H1 (cell line): ENCODE measurements around the gene RMND5A. TPM values are rescaled to one million over a fixed set of nuclear protein-coding genes. Genes with fewer than 3 reads are reported as not detected.
A peak's percentile ranks its signal among the peaks of the same experiment; 100 is the strongest.

Experiments
- BACH1 ChIP-seq: IDR thresholded peaks from 2 replicates; pipeline ENCODE4 v1.6.1; 2012; ENCODE audit warnings: low read length, improper control_type of control experiment
- CHD1 ChIP-seq: IDR thresholded peaks from 2 replicates; pipeline ENCODE4 v1.6.1; 2012; ENCODE audit warnings: low read depth, low read length, improper control_type of control experiment
- CTBP2 ChIP-seq: IDR thresholded peaks from 2 replicates; pipeline ENCODE4 v1.7.0; 2011; ENCODE audit warnings: borderline replicate concordance, mild to moderate bottlenecking, moderate library complexity, mixed read lengths, low read length; ENCODE audit not compliant: insufficient read depth, insufficient read length
- GABPA ChIP-seq: IDR thresholded peaks from 2 replicates; pipeline ENCODE4 v1.6.1; 2011; ENCODE audit warnings: mild to moderate bottlenecking, low read length, moderate library complexity, borderline replicate concordance; ENCODE audit not compliant: insufficient read depth
- HDAC6 ChIP-seq: IDR thresholded peaks from one replicate; pipeline ENCODE4 v1.7.1; 2012; ENCODE audit warnings: low read depth, mild to moderate bottlenecking, inconsistent platforms, low read length, moderate library complexity
- JUN ChIP-seq: IDR thresholded peaks from 2 replicates; pipeline ENCODE4 v1.6.1; 2011; ENCODE audit warnings: low read depth, mild to moderate bottlenecking, improper control_type of control experiment, low read length
- KDM1A ChIP-seq: fragments of 200-600, 300-600 bp; sonication (generic); IDR thresholded peaks from 2 replicates; pipeline ENCODE4 v1.7.1; 2016; ENCODE audit warnings: mild to moderate bottlenecking, low read length, borderline replicate concordance
- MAFK ChIP-seq: IDR thresholded peaks from 2 replicates; pipeline ENCODE4 v1.6.1; 2012; ENCODE audit warnings: low read depth, mild to moderate bottlenecking, improper control_type of control experiment, low read length
- POLR2AphosphoS5 ChIP-seq: IDR thresholded peaks from 2 replicates; pipeline ENCODE4 v1.6.1; 2011; ENCODE audit warnings: low read depth, low read length
- POU5F1 ChIP-seq: IDR thresholded peaks from 2 replicates; pipeline ENCODE4 v1.6.1; 2011; ENCODE audit warnings: low read depth, mild to moderate bottlenecking, low read length, moderate library complexity
- RFX5 ChIP-seq: IDR thresholded peaks from 2 replicates; pipeline ENCODE4 v1.6.1; 2011; ENCODE audit warnings: low read depth, low read length, improper control_type of control experiment, borderline replicate concordance
- RXRA ChIP-seq: IDR thresholded peaks from 2 replicates; pipeline ENCODE4 v1.6.1; 2011; ENCODE audit warnings: low read depth, mild to moderate bottlenecking, low read length, moderate library complexity; ENCODE audit not compliant: insufficient read depth
- SAP30 ChIP-seq: fragments of 300-600 bp; sonication (generic); IDR thresholded peaks from 2 replicates; pipeline ENCODE4 v1.7.1; 2012; ENCODE audit warnings: low read length, moderate library complexity, mild to moderate bottlenecking, inconsistent platforms; ENCODE audit not compliant: insufficient read depth, insufficient replicate concordance
- SIRT6 ChIP-seq: IDR thresholded peaks from one replicate; pipeline ENCODE4 v1.7.1; 2012; ENCODE audit warnings: low read length, inconsistent platforms
- SIX5 ChIP-seq: IDR thresholded peaks from 2 replicates; pipeline ENCODE4 v1.6.1; 2011; ENCODE audit warnings: mild to moderate bottlenecking, low read depth, low read length
- SP4 ChIP-seq: IDR thresholded peaks from 2 replicates; pipeline ENCODE4 v1.6.1; 2012; ENCODE audit warnings: low read length, inconsistent platforms
- SRF ChIP-seq: IDR thresholded peaks from 2 replicates; pipeline ENCODE4 v1.6.1; 2011; ENCODE audit warnings: mild to moderate bottlenecking, low read depth, low read length, moderate library complexity
- TAF1 ChIP-seq: IDR thresholded peaks from 2 replicates; pipeline ENCODE4 v1.6.1; 2011; ENCODE audit warnings: mild to moderate bottlenecking, low read depth, low read length
- TCF12 ChIP-seq: IDR thresholded peaks from 2 replicates; pipeline ENCODE4 v1.6.1; 2011; ENCODE audit warnings: low read depth, mild to moderate bottlenecking, low read length
- YY1 ChIP-seq: IDR thresholded peaks from 2 replicates; pipeline ENCODE4 v1.6.1; 2011; ENCODE audit warnings: low read depth, mild to moderate bottlenecking, low read length
- ZNF274 ChIP-seq: IDR thresholded peaks from 2 replicates; pipeline ENCODE4 v1.7.0; 2012; ENCODE audit warnings: low read length, borderline replicate concordance; ENCODE audit errors: extremely low read depth
- polyA plus RNA-seq, 7 experiments: library from polyadenylated mRNA; depleted of rRNA in 3 of 7; stranded (reverse) in 5 of 7; unstranded in 2 of 7; fragments of >200 nt in 5 of 7; fragments of 200-250 nt in 2 of 7; gene quantifications; 1 replicate in 5 of 7; 2 replicates in 1 of 7; 4 replicates in 1 of 7; pipeline versions ENCODE4 v1.2.1 to v1.2.3, GENCODE V29; 2011 to 2013; ENCODE audit warnings: missing spikeins in 2 of 7, mixed read lengths in 2 of 7
- total RNA-seq: library from RNA; stranded (reverse); fragmentation: NEBNext Ultra II Directional; extraction: Animal tissue kit (Norgen Biotek cat#: 25700); gene quantifications from 2 replicates; pipeline ENCODE4 v1.2.1, GENCODE V29; 2021
- TF ChIP-seq, protein P1 (sequence below): IDR thresholded peaks from 2 replicates; pipeline ENCODE4 v1.6.1; 2011; ENCODE audit warnings: low read depth, mild to moderate bottlenecking, low read length; ENCODE audit not compliant: insufficient read depth
- TF ChIP-seq, protein P2 (sequence below): IDR thresholded peaks from 2 replicates; pipeline ENCODE4 v1.6.1; 2012; ENCODE audit warnings: inconsistent platforms

The RMND5A gene
- total and polyA plus RNA-seq, 2 of the 8 experiments (the other 6 are each of a cell fraction or from before 2014, with no cell fraction given) = 21.0 to 66.2 TPM

DNA sequence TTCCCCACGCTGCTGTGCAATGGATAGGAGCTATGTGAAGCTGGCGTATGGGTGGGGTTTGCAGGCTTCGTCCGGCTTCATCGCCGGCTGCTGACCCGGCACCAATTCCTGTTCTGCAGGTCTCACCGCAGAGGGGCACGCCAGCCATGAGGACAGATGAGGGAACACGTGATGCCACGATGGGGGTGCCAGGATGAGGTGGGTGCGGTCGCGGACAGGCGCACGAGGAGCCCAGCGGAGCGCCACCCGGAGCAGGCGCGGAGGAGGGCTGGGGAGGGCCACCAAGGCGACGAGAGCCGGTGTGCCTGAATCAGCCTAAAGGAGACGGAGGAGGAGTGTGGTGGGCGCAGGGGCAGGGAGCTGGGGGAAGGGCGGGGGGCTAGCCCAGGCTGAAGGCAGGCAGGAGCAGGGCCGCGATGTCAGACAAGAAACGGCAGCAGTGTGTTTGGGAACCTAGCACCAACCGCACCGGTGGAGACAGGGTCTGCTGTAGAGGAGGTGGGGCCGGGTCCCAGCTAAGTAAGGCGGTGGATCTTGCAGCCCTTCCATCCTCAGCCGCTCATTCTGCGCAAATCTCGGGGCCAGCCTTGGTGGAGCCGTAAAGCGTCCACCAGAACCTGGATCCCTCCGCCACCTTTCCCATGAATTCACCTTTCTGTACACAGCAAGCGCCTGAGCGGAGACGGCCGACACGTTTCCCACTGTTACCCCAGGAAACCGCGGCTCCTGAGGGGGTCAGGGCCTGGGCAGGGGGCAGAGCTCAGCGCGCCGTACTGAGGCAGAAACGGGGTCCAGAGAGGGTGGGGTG lies 87.6 kb downstream of the RMND5A start (continued):
- no peak for TF ChIP-seq CTBP2
- no peak for TF ChIP-seq MAFK
- 0 out of 2 replicates have a peak, but pooled peaks have one; percentile 22 for TF ChIP-seq POLR2AphosphoS5
- no peak for TF ChIP-seq RFX5
- TF ChIP-seq CHD1 = no peak
- TF ChIP-seq POU5F1 = no peak
- TF ChIP-seq, protein P1, sequence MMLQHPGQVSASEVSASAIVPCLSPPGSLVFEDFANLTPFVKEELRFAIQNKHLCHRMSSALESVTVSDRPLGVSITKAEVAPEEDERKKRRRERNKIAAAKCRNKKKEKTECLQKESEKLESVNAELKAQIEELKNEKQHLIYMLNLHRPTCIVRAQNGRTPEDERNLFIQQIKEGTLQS = 0 out of 2 replicates have a peak, but pooled peaks have one; percentile 39
- TF ChIP-seq SIX5 = no peak
- TF ChIP-seq GABPA = no peak; the same call in 1 of the 2 replicates
- TF ChIP-seq SP4 = no peak
- TF ChIP-seq SIRT6 = no peak
- peak; percentile 30 for TF ChIP-seq SAP30
- TF ChIP-seq SRF = no peak
- TF ChIP-seq BACH1 = no peak
- TF ChIP-seq JUN = no peak
- no peak for TF ChIP-seq KDM1A
- TF ChIP-seq TAF1 = peak; percentile 58; the same call in 1 of the 2 replicates
- TF ChIP-seq YY1 = no peak; the same call in 1 of the 2 replicates
- no peak for TF ChIP-seq ZNF274
- TF ChIP-seq, protein P2, sequence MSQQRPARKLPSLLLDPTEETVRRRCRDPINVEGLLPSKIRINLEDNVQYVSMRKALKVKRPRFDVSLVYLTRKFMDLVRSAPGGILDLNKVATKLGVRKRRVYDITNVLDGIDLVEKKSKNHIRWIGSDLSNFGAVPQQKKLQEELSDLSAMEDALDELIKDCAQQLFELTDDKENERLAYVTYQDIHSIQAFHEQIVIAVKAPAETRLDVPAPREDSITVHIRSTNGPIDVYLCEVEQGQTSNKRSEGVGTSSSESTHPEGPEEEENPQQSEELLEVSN = peak; percentile 96
- no peak for TF ChIP-seq TCF12
- TF ChIP-seq HDAC6 = no peak
- no peak for TF ChIP-seq RXRA
